Measurements from ENCODE around the gene GPR101. TPM values are rescaled to one million over a fixed set of nuclear protein-coding genes. Genes with fewer than 3 reads are reported as not detected.

GPR101 gene
- total RNA-seq: not detected in 2 replicates

GRCh38 chrX:137033774-137034507 is at the start of gene GPR101:
GPR101 (minus strand) TSS chrX:137033995; CDS start chrX:137031674, 2,321 bp downstream.

Other genes with a start within 250 kb of the GPR101 start
- 176 and 274 TPM in 2 replicates for gene RBMX, start 153.3 kb downstream of the GPR101 start, total RNA-seq